Placental epithelial cell (primary cell): ENCODE results near the gene H3-3A. TPM values are rescaled to one million over a fixed set of nuclear protein-coding genes. Genes with fewer than 3 reads are reported as not detected.

Experiments used
- total RNA-seq: library from RNA; depleted of rRNA; stranded (reverse); fragments of >200 nt; gene quantifications from 2 replicates; pipeline ENCODE4 v1.2.3, GENCODE V29; 2012

Gene H3-3A
- total RNA-seq, result 240 and 358 TPM in 2 replicates

DNA sequence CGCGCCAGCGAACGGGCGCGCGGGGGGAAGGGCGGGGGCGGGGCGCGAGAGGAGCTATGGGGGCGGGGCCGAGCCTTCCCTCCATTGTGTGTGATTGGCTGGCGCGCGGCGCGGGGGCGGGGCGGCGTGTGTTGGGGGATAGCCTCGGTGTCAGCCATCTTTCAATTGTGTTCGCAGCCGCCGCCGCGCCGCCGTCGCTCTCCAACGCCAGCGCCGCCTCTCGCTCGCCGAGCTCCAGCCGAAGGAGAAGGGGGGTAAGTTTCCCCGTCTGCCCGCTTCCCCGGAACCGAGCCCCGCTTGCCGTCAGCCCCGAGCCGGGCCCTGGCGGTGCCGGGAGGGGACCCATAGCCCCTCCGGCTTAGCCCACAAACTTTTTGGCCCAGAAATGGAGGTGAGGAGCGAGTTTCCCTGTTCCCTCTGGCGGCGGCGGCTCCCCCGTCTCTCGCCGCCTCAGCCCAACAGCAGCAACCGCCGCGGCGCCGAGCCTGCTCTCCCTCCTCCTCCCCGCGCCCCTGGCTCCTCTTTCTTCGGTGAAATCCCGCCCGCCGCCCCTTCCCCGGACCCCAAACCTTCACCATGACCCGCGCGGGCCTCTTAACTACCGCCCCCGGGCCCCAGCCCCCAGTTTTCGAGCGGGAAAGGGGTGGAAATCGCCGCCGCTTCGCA is at the start of gene H3-3A:
Gene H3-3A (plus strand): TSS at position 159 of the 666 bp plus-strand sequence. CDS start 1,636 bp downstream, outside the sequence.

Other genes with a start within 250 kb of the H3-3A start
- 1.2 and 1.6 TPM in 2 replicates for gene TMEM63A, start 180.3 kb upstream of the H3-3A start, total RNA-seq
- gene LEFTY1, start 173.6 kb upstream of the H3-3A start, total RNA-seq, result 0.33 and 0.79 TPM in 2 replicates
- 23.6 and 28.2 TPM in 2 replicates for gene PYCR2, start 138.5 kb upstream of the H3-3A start, total RNA-seq
- not detected in 2 replicates for gene LEFTY2, start 121.5 kb upstream of the H3-3A start, total RNA-seq
- 11.8 and 15.6 TPM in 2 replicates for gene SDE2, start 63.4 kb upstream of the H3-3A start, total RNA-seq
- gene ACBD3, start 124.0 kb downstream of the H3-3A start, total RNA-seq, result 52.2 and 78.0 TPM in 2 replicates
- gene MIXL1, start 160.9 kb downstream of the H3-3A start, total RNA-seq, result not detected in 2 replicates
- 2.0 and 2.4 TPM in 2 replicates for gene LIN9, start 246.4 kb downstream of the H3-3A start, total RNA-seq